PFSK-1 (cell line): ENCODE measurements around the gene MSI2.

Source experiments
- POLR2AphosphoS5 ChIP-seq: IDR thresholded peaks from 2 replicates; pipeline ENCODE4 v1.6.1; 2012; ENCODE audit warnings: low read depth, mild to moderate bottlenecking, control low read depth, low read length, moderate library complexity
- TAF1 ChIP-seq: IDR thresholded peaks from 2 replicates; pipeline ENCODE4 v1.6.1; 2012; ENCODE audit warnings: low read length, control low read depth, borderline replicate concordance; ENCODE audit not compliant: insufficient read depth

GRCh38 chr17:57537524-57538410 lies 281.4 kb downstream of the MSI2 start:
- no peak for TF ChIP-seq POLR2AphosphoS5
- TF ChIP-seq TAF1 = no peak
